DMS153 (cell line): ENCODE results near the gene DTNBP1.
"Not testable (repeated sequence)": the region's sequence is repeated elsewhere in the genome, so short reads cannot be mapped to it uniquely, and the experiment has no call there.

Source experiments
- DNase-seq: peaks from one replicate; lab custom pipeline; 2025; lab: John Stamatoyannopoulos, UW

The DTNBP1 gene

GRCh38 chr6:15666896-15667295 lies 4.1 kb upstream of the DTNBP1 start:
- not testable (repeated sequence) for DNase-seq

GRCh38 chr6:15665237-15665636 lies 2.4 kb upstream of the DTNBP1 start:
- DNase-seq, result no peak

- no peak for DNase-seq
Observed at GRCh38 chr6:15663130-15663871, 473 bp upstream of the DTNBP1 start.

GRCh38 chr6:15661853-15662325 lies 939 bp downstream of the DTNBP1 start:
- DNase-seq, result peak; percentile 57

- DNase-seq, result no peak
Observed at GRCh38 chr6:15659181-15659580, 3.6 kb downstream of the DTNBP1 start.

- DNase-seq, result no peak
Observed at GRCh38 chr6:15658181-15658744, 4.6 kb downstream of the DTNBP1 start.

GRCh38 chr6:15657290-15657689 lies 5.5 kb downstream of the DTNBP1 start:
- no peak for DNase-seq

- DNase-seq, result no peak
Observed at GRCh38 chr6:15656145-15656544, 6.7 kb downstream of the DTNBP1 start.

GRCh38 chr6:15654250-15654649 lies 8.6 kb downstream of the DTNBP1 start:
- DNase-seq, result no peak

- DNase-seq, result no peak
Observed at GRCh38 chr6:15653581-15653980, 9.2 kb downstream of the DTNBP1 start.

GRCh38 chr6:15650004-15650559 lies 12.7 kb downstream of the DTNBP1 start:
- DNase-seq, result not testable (repeated sequence)

GRCh38 chr6:15644904-15645303 lies 17.9 kb downstream of the DTNBP1 start:
- no peak for DNase-seq

GRCh38 chr6:15643542-15643941 lies 19.3 kb downstream of the DTNBP1 start:
- DNase-seq, result no peak

GRCh38 chr6:15642276-15642675 lies 20.6 kb downstream of the DTNBP1 start:
- DNase-seq, result no peak

GRCh38 chr6:15638373-15638772 lies 24.5 kb downstream of the DTNBP1 start:
- no peak for DNase-seq

- no peak for DNase-seq
Observed at GRCh38 chr6:15631432-15631831, 31.4 kb downstream of the DTNBP1 start.

- DNase-seq, result no peak
Observed at GRCh38 chr6:15630202-15630601, 32.6 kb downstream of the DTNBP1 start.

- DNase-seq, result no peak
Observed at GRCh38 chr6:15629487-15629886, 33.3 kb downstream of the DTNBP1 start.

GRCh38 chr6:15628499-15629131 lies 34.2 kb downstream of the DTNBP1 start:
- no peak for DNase-seq

- DNase-seq, result no peak
Observed at GRCh38 chr6:15627821-15628220, 35.0 kb downstream of the DTNBP1 start.

- no peak for DNase-seq
Observed at GRCh38 chr6:15626878-15627674, 35.8 kb downstream of the DTNBP1 start.

GRCh38 chr6:15626160-15626559 lies 36.7 kb downstream of the DTNBP1 start:
- DNase-seq, result no peak
